ENCODE data around the gene SURF6.
"Not testable (repeated sequence)": the region's sequence is repeated elsewhere in the genome, so short reads cannot be mapped to it uniquely, and the experiment has no call there.

Gene SURF6

GRCh38 chr9:133335924-133336811 is at the start of gene SURF6:
Gene SURF6, minus strand, starts transcription at chr9:133336188. Its CDS starts 56 bp downstream, at chr9:133336132.
- DNase-seq = peak; percentile 93

DNA sequence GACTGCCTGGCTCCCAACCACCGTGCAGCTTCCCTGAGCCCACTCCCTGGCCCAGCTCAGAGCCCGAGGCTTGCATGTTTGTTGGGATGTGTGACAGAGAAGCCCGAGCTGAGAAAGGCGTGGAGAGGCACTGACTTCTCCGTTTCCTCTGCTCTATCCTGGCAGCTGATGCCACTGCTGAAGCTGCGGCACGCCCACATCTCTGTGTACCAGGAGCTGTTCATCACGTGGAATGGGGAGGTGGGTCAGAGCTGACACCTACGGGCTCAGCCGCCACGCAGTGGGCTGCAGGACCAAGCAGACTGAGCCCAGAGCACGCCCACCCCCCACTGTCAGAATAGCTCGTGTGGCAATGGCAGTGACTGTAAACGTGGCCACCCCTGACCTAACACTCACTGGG is 49.5 kb upstream of the SURF6 start:
- DNase-seq = no peak

GRCh38 chr9:133384736-133385321 is 48.8 kb upstream of the SURF6 start:
- DNase-seq = no peak

- DNase-seq = no peak
Measured at GRCh38 chr9:133383438-133383837, 47.5 kb upstream of the SURF6 start.

GRCh38 chr9:133382507-133383141 is 46.6 kb upstream of the SURF6 start:
- DNase-seq = no peak

DNA sequence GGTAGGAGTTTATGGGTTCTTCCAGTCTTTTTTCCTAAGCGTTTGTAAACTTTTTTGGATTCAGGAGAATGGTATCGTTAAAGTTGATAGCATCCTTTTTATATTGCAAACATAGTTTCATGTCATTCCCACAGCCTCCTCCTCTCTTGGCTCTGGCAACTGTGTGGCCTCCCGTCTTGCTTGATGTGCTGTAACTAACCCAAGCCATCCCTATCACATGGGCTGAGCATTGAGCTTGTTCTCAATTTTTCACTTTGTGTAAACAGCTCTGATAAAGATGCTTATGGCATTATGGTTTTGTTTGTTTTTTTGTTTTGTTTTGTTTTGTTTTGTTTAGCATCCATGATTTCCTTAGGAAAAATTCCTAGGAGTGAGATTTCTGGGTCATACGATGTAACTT is 44.7 kb upstream of the SURF6 start:
- DNase-seq = no peak

DNA sequence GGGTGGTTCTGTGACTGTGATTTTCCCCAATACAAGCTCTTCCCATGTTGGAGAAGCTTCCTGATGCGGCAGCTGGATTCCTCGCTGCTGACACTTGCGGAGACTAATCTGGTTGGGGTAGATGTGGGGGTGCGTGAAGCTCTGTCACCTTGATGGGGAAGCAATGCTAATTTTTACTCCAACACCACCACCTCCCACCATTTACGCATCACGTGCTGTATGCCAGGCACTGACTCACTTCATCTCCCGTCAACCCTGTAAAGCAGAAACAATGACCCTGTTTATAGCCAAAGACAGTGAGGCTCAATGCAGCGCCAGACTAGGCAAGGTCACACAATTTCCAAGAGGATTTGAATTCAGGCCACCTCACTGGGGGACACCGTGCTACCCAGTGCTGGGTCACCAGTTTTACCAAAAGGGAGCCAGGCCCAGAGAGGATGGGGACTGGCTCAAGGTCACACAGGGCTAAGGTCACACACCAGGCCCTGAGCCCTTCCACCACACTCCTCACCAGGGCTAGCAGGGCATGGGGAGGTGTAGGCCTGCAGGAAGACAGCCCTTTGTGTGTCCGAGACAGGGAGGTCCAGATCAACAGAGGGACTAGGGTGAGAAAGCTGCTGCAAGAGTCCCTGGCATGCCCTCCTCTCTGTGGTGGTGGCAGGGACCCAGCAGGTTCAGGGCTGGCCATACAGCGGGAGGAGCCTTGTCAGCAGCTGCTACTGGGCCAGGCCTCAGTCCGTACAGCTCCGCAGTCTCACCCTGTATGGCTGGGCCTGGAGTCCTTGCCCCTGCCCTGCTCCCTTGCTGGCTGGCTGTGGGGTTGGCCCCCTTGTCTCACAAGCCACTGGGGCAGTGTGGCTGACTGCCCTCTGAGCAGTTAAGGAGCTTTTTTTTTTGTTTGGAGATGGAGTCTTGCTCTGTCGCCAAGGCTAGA is 43.4 kb upstream of the SURF6 start:
- DNase-seq = no peak

DNA sequence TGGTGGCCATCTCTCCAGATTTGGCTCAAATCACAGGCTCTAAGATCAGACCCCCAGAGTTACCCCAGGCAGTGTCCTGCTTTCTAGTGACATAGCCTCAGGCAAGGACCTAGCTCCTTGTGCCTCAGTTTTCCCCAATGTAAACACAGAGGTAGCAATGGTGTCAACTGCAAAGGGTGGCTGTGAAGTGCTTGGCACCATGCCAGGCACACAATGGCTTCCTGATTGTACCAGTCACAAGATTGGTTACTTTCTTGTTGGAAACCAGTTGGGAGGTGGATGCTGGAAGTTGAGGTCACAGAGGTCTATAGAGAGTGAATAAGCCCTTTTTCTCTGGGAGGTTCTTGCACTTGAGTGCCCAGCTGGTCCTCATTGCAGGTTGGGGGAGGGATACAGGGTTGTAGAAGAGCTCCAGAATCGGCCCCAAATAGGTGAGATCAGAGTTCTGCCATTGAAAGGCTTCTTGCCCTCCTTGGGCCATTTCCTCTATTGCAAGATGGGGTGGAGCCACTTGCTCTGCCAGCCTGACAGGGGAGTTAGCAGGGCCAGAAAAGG is 42.5 kb upstream of the SURF6 start:
- DNase-seq = no peak

GRCh38 chr9:133377721-133378216 is 41.8 kb upstream of the SURF6 start:
- DNase-seq = no peak

DNA sequence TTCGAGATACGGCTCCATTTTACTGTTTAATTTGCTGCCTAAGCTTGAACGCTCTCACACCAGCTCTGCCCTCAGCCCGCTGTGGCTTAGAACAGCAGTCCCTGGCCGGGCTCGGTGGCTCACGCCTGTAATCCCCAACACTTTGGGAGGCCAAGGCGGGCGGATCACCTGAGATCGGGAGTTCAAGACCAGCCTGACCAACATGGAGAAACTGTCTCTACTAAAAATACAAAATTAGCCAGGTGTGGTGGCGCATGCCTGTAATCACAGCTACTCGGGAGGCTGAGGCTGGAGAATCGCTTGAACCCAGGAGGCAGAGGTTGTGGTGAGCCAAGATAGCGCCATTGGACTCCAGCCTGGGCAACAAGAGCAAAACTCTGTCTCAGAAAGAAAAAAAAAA is 41.3 kb upstream of the SURF6 start:
- not testable (repeated sequence) for DNase-seq

GRCh38 chr9:133375724-133376654 is 40.0 kb upstream of the SURF6 start, which contains the start of the genes STKLD1 and SURF4:
Gene STKLD1, plus strand, starts transcription at chr9:133376366. Its CDS starts 108 bp downstream, at chr9:133376474.
Gene SURF4, minus strand, starts transcription at chr9:133376060. Its CDS starts 91 bp downstream, at chr9:133375969.
- DNase-seq = peak; percentile 92

GRCh38 chr9:133375116-133375723 is 39.2 kb upstream of the SURF6 start:
- DNase-seq = no peak

DNA sequence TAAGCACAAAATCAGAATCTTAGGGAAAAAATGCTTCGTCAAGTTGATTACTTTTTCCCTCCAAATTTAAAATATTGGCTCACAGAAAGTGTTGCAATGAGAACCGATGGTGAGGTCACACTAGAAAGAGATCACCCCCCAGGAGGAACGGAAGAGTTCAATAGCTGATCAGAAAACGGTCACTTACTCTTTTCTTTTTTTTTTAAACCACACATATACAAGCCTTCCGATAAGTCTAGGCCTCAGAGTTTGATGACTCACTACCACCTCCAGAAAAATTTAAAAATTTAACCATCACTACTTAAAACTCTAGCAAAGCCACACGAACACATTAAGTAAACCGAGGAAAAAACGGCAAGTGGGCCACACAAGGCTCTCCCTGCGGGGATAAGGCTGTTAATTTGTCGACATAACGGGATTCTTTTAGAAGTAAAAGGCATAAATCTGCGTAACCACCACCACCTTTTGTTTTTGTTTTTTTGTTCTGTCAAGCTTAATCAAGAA is 38.7 kb upstream of the SURF6 start:
- DNase-seq = no peak

GRCh38 chr9:133372144-133372543 is 36.2 kb upstream of the SURF6 start:
- no peak for DNase-seq

DNA sequence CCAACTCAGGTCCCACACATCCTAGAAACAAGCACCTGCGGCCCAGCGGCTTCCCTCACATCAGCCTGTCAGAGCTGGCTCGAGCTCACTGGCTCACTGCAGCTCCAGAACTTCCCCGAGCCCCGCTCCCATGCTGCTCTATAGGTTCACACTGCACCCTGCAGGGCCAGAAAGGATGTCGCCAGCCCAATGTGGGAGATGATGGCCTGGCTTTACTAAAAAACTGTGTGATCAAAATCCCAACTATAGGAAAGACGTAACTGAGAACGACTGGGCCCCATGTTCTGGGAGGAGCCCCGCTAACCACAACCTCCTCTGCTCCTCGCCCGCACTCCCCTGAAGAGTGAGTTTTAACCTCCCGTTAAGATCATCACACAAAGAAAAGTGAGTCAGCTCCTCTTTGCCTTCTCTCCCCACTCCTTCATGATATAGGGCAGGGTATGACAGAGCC is 35.3 kb upstream of the SURF6 start:
- no peak for DNase-seq

DNA sequence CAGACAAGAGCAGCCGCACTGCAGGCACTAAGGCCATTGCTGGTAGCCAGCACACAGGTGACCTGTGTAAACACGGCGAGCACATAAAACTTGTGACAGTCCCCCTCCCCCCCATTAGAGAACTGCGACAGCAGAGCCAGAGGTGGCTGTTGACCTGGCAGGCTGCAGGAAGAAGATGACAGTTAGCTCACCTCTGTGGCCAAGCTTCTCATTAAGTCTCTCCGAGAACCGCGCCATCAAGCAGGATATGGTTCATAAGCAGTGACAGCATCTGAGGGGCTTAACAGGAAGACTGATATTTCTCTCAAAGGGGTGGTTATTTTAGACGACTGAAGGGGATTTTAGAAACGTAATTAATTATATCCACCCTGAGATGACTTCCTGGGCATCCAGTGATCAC is 34.7 kb upstream of the SURF6 start:
- DNase-seq = no peak

- no peak for DNase-seq
Measured at GRCh38 chr9:133369933-133370332, 33.9 kb upstream of the SURF6 start.

GRCh38 chr9:133369422-133369821 is 33.4 kb upstream of the SURF6 start:
- no peak for DNase-seq

GRCh38 chr9:133368249-133368881 is 32.4 kb upstream of the SURF6 start:
- DNase-seq = no peak

- DNase-seq = no peak
Measured at GRCh38 chr9:133367778-133368177, 31.8 kb upstream of the SURF6 start.

All from NCI-H510A (cell line).